Measurements from ENCODE around the gene DNASE1L2. TPM values are rescaled to one million over a fixed set of nuclear protein-coding genes. Genes with fewer than 3 reads are reported as not detected.
"Not testable (repeated sequence)": the region's sequence is repeated elsewhere in the genome, so short reads cannot be mapped to it uniquely, and the experiment has no call there.

Gene DNASE1L2
- total RNA-seq, 4 donors from 2014 or later: 0.88 to 4.5 (median 1.4) TPM

DNA sequence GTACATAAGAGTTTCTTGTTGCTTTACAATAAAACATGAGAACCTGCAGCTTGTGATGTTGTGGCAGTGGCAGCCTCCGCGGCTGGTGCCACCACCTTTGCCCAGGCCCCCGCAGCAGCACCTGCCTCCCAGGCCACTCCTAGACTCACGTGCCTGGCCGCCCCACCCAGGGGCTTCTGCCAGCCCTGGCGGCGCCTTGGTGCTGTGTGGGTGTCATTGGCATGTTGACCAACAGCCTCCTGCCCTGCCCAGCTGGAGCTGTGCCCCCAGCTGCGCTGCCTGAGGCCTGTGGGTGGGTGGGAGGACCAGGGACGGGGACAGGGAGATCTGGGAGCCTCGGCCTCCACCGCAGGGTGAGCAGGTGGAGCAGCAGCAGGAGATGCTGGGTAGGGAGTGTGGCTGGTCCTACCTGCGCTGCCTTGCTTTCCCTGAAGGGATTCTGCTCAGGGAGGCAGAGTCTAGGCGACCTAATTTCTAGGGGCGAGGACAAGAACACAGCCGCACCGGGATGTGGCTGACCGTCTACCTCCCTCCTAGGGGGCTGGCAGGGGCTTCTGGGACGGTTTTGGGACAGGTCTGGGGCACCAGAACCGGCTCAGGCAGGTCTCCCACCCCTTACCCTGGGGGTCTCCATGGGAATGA, 428 bp upstream of the DNASE1L2 start:
- intact Hi-C loops (cut with DNase I): no loop called here
- Histone ChIP-seq H3K4me1 (peaks cover 28 to 41% of the 10 kb centered on the region in 2 donors), H3K4me3 (replicated peaks in 1 of 3) (no peak overlapping the region), H3K27ac (no peak overlapping the region), H3K27me3 (no peaks in the 10 kb centered on the region), H3K9me3 (no peaks in the 10 kb centered on the region), H3K36me3 (peaks cover 35 to 37% of the 10 kb centered on the region in 2 donors)
- no peak for DNase-seq
- TF ChIP-seq, protein P1, sequence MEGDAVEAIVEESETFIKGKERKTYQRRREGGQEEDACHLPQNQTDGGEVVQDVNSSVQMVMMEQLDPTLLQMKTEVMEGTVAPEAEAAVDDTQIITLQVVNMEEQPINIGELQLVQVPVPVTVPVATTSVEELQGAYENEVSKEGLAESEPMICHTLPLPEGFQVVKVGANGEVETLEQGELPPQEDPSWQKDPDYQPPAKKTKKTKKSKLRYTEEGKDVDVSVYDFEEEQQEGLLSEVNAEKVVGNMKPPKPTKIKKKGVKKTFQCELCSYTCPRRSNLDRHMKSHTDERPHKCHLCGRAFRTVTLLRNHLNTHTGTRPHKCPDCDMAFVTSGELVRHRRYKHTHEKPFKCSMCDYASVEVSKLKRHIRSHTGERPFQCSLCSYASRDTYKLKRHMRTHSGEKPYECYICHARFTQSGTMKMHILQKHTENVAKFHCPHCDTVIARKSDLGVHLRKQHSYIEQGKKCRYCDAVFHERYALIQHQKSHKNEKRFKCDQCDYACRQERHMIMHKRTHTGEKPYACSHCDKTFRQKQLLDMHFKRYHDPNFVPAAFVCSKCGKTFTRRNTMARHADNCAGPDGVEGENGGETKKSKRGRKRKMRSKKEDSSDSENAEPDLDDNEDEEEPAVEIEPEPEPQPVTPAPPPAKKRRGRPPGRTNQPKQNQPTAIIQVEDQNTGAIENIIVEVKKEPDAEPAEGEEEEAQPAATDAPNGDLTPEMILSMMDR (IDR thresholded peaks at IDR 0.05): no peak
- no peak for TF ChIP-seq POLR2A (IDR thresholded peaks at IDR 0.05)
- WGBS, 2 donors: 77 to 89% methylated on average over 11 to 14 of the region's 19 CpGs

DNA sequence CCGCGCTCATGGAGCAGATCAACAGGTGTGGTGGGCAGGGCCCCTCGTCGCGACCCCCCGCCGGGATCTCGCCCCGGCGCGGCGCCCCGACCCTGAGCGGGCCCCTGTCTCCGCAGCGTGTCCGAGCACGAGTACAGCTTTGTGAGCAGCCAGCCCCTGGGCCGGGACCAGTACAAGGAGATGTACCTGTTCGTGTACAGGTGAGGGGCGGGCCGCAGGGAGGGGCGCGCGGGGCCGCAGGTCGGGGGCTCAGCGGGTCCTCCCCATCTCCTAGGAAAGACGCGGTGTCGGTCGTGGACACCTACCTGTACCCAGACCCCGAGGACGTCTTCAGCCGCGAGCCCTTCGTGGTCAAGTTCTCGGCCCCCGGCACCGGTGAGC, 848 bp downstream of the DNASE1L2 start:
- Histone ChIP-seq H3K27me3 (no peaks in the 10 kb centered on the region), H3K27ac (no peak overlapping the region), H3K4me3 (replicated peaks in 1 of 3) (no peak overlapping the region), H3K9me3 (no peaks in the 10 kb centered on the region), H3K4me1 (peaks cover 16 to 29% of the 10 kb centered on the region in 2 donors), H3K36me3 (peaks cover 32 to 35% of the 10 kb centered on the region in 2 donors)
- 14 to 25% methylated on average over 7 to 11 of the region's 40 CpGs for WGBS, 2 donors
- intact Hi-C loops (cut with DNase I): no loop called here
- DNase-seq: no peak
- TF ChIP-seq POLR2A (IDR thresholded peaks at IDR 0.05): no peak
- TF ChIP-seq, protein P1 (IDR thresholded peaks at IDR 0.05): no peak

DNA sequence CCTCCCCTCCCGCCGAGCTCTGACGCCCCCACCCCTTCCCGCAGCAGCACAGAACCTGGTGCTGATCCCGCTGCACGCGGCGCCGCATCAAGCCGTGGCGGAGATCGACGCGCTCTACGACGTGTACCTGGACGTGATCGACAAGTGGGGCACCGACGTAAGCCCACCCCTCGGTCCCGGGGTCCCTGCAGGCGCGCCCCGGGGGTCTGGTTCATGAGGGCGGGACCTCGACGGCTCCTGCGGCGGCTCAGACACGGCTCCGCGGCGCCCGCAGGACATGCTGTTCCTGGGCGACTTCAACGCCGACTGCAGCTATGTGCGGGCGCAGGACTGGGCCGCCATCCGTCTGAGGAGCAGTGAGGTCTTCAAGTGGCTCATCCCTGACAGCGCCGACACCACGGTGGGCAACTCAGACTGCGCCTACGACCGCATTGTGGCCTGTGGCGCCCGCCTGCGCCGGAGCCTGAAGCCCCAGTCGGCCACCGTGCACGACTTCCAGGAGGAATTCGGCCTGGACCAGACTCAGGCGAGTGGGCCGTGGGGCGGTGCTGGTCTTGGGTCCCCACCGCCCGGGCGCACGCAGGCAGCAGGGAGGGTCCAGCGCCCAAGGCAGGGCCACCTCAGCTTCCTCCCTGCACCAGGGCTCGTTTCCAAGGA, 1.4 kb downstream of the DNASE1L2 start:
- no peak for DNase-seq
- Histone ChIP-seq H3K27ac (no peak overlapping the region), H3K4me3 (replicated peaks in 1 of 3) (no peak overlapping the region), H3K4me1 (peaks cover 12 to 23% of the 10 kb centered on the region in 2 donors), H3K27me3 (no peaks in the 10 kb centered on the region), H3K9me3 (no peaks in the 10 kb centered on the region), H3K36me3 (peaks cover 35 to 37% of the 10 kb centered on the region in 2 donors)
- intact Hi-C loops (cut with DNase I): no loop called here
- 20% methylated on average over 1 of the region's 65 CpGs; no CpG with 5 or more reads in 1 of the 2 donors for WGBS, 2 donors
- no peak for TF ChIP-seq POLR2A (IDR thresholded peaks at IDR 0.05)
- TF ChIP-seq, protein P1 (IDR thresholded peaks at IDR 0.05): no peak

DNA sequence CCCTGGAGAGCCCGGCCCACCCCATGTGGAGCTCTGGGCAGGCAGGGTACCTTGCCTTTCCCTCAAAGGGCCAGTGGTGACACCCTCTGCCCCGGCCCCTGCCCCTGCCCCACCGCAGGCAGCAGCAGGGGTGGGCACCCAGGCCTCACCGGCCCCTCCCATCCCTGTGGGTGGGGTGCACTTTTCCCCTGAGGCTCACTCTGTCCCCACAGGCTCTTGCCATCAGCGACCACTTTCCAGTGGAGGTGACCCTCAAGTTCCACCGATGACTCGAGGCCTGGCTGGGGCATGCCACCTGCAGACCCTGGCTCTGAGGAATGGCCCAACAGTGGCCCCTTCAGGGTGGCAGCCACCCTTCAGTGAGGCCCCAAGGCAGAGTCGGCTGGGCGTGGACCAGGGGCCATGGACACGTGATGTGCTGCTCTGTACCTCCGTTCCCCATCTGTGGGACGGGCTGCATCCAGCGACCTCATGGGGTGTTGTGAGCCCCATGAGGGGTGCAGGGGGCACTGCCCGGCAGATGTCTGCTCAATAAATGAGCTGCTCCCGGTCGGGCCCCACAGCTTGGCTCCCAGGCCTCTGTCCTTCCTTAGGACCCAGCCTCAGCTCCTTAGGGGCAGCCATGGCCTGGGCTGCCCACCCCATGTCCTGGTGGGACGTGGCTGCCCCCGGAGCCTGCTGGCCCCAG, 2.0 kb downstream of the DNASE1L2 start:
- WGBS, 2 donors: 72 to 79% methylated on average over 3 to 17 of the region's 18 CpGs
- Histone ChIP-seq H3K4me3 (replicated peaks in 1 of 3) (no peak overlapping the region), H3K4me1 (peaks cover 6 to 17% of the 10 kb centered on the region in 2 donors), H3K27me3 (no peaks in the 10 kb centered on the region), H3K27ac (no peak overlapping the region), H3K36me3 (peaks cover 35 to 36% of the 10 kb centered on the region in 2 donors), H3K9me3 (no peaks in the 10 kb centered on the region)
- no peak for DNase-seq
- intact Hi-C loops (cut with DNase I): no loop called here
- TF ChIP-seq POLR2A (IDR thresholded peaks at IDR 0.05): no peak

DNA sequence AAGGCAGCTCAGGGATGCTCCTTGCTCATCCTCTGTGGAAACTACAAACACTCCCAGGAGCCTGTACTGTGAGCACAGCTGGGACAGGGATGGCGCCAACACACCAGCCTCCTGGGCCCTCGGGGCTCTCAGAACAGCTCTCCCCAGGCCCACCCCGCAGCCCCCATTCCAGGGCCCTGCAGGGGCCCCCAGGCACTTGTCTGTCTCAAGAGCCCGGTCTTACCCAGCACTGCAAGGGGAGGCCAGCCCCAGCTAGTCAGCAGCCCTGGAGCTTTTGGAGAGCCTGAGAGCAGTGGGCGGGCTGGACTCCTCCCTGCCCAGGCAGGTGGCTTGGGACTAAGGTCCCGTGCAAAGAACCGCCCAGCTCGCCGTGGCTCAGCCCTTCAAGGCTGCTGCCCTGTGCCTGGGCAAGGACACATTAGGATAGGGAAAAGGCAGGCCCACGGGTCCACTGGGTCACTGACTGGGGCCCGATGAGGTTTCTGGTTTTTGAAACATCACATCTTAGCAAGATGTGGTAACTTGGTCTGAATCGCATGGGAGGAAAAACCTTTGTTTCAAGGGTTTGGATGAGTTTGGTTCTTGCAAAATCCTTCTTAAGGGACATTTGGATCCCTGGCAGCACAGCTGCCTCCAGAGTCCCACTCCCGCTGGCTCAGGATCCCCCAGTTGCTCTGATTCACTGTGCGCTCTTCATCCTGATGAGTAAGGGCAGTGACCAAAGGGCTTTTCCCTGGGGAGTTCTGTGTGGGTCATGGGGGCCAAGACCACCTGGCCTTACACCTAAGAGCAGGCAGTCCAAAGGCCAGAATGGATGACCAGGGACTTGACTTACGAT, 2.8 kb downstream of the DNASE1L2 start:
- Histone ChIP-seq H3K27ac (no peak overlapping the region), H3K36me3 (peaks cover 34 to 36% of the 10 kb centered on the region in 2 donors)
- DNase-seq: no peak

DNA sequence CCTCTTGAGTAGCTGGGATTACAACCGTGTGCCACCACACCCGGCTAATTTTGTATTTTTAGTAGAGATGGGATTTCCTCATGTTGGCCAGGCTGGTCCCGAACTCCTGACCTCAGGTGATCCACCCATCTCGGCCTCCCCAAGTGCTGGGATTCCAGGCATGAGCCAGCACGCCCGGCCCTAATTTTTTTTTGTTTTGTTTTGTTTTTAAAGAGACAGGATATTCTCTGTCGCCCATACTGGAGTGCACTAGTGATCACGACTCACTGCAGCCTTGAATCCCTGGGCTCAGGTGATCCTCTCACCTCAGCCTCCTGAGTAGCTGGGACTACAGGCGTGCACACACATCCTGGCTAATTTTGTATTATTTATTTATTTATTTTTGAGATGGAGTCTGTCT, 4.1 kb downstream of the DNASE1L2 start:
- WGBS, 2 donors: 77 to 80% methylated on average over 9 of the region's 9 CpGs
- DNase-seq; H3K27ac ChIP-seq; H3K4me3 ChIP-seq (replicated peaks in 1 of 3); intact Hi-C loops (cut with DNase I); H3K27me3 ChIP-seq; H3K9me3 ChIP-seq: not testable (repeated sequence)
- Histone ChIP-seq H3K4me1 (peaks cover 4 to 14% of the 10 kb centered on the region in 2 donors), H3K36me3 (peaks cover 32 to 36% of the 10 kb centered on the region in 2 donors)

More for the DNA sequence above, 2.8 kb downstream of the DNASE1L2 start:
- H3K4me3 ChIP-seq (replicated peaks in 1 of 3): no peak overlapping the region
- 87 to 90% methylated on average over 8 to 12 of the region's 15 CpGs for WGBS, 2 donors
- no peaks in the 10 kb centered on the region for H3K9me3 ChIP-seq
- no peak for TF ChIP-seq POLR2A (IDR thresholded peaks at IDR 0.05)
- TF ChIP-seq, protein P1 (IDR thresholded peaks at IDR 0.05): no peak
- peaks cover 4 to 14% of the 10 kb centered on the region in 2 donors for H3K4me1 ChIP-seq
- intact Hi-C loops (cut with DNase I): no loop called here
- no peaks in the 10 kb centered on the region for H3K27me3 ChIP-seq

Data from thyroid gland (tissue), 4 donors.